GM12891 (cell line): ENCODE data around the gene METRNL.

Source experiments
- POLR2A ChIP-seq: IDR thresholded peaks from 2 replicates; pipeline ENCODE4 v1.6.1; 2011; ENCODE audit warnings: low read depth, low read length, control low read depth
- POLR2AphosphoS5 ChIP-seq: IDR thresholded peaks from 2 replicates; pipeline ENCODE4 v1.6.1; 2011; ENCODE audit warnings: low read depth, low read length, control low read depth
- SPI1 ChIP-seq: IDR thresholded peaks from 2 replicates; pipeline ENCODE4 v1.6.1; 2011; ENCODE audit warnings: low read depth, low read length, control low read depth
- TAF1 ChIP-seq: IDR thresholded peaks from 2 replicates; pipeline ENCODE4 v1.6.1; 2011; ENCODE audit warnings: low read depth, low read length, control low read depth

DNA sequence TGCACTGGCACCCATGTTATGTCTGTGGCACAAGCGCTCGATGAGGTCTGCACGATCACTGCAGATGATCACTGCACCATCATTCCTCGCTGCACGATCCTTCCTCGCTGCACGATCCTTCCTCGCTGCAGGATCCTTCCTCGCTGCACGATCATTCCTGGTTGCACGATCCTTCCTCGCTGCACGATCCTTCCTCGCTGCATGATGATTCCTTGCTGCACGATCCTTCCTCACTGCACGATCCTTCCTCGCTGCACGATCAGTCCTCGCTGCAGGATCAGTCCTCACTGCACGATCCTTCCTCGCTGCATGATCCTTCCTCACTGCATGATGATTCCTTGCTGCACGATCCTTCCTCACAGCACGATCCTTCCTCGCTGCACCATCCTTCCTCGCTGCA, 29.3 kb downstream of the METRNL start:
- TF ChIP-seq POLR2A = no peak
- TF ChIP-seq POLR2AphosphoS5 = no peak
- TF ChIP-seq SPI1 = no peak
- no peak for TF ChIP-seq TAF1
